Lung microvascular endothelial cell (primary cell): ENCODE measurements around the gene PNPLA1. TPM values are rescaled to one million over a fixed set of nuclear protein-coding genes. Genes with fewer than 3 reads are reported as not detected.
"Not testable (repeated sequence)": the region's sequence is repeated elsewhere in the genome, so short reads cannot be mapped to it uniquely, and the experiment has no call there.

Source experiments
- DNase-seq, 2 donors: peaks; one replicate each; pipeline versions ENCODE4 v3.0.0 to v3.0.0-alpha.2; 2010; ENCODE audit warnings: low read depth in 2 of 2
- total RNA-seq: library from RNA; depleted of rRNA; stranded (reverse); fragments of >200 nt; gene quantifications from 2 replicates; pipeline ENCODE4 v1.2.1, GENCODE V29; 2014

The PNPLA1 gene
- total RNA-seq, 1 donor from 2014 or later: not detected

GRCh38 chr6:36334832-36335459, 65.1 kb downstream of the PNPLA1 start:
- DNase-seq: no peak

DNA sequence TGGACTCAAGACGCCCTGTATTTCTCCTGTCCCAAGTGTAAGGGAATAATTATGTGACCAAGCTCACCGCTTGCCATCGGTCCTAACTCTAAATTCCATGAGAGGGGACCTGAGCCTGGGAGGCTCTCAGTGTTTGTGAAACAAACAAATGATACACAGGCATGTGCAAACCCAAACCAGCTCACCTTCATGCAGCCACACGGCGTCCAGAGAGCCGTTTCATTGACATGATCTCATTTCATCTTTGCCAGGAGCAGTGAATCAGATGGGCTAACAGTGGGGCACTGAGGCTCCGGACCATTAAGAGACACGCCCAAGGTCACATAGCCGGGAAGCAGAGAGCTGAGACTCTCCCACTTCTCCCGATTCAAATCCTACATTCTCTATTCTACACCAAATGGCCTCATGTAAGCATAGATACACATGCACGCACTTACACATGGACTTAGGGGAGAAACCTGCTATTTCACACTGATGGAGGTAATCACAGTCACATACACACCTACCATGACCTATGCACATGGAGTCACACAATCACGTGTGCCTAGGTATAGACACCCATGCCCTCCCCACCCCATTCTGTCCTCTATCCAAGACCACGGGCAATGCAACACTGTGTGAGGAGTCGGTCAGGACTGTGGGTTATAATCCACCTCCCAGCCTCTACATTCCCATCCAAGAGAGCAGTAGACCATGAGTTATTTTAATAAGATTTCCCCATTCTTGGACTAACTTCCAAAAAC, 65.8 kb downstream of the PNPLA1 start:
- DNase-seq: no peak

GRCh38 chr6:36336208-36336710, 66.4 kb downstream of the PNPLA1 start:
- DNase-seq: no peak

GRCh38 chr6:36336779-36337241, 67.0 kb downstream of the PNPLA1 start, which contains the start of gene BNIP5:
BNIP5 (minus strand) TSS chr6:36336888; CDS start chr6:36330690, 6,198 bp downstream.
- no peak for DNase-seq

DNA sequence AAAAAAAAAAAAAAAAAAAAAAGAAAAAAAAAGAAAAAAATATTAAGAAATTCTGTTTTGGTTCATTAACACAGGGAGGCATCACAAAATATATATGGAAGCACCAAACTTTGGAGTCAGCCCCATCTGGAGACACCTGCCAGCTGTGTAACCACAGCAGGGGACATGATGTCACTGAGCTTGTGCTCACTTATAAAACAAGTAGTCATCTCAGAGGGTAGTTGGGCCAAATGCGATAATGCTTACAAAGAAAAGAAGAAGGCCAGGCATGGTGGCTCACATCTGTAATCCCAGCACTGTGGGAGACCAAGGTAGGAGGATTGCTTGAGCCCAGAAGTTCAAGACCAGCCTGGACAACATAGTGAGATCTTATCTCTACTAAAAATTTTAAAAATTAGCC, 68.0 kb downstream of the PNPLA1 start:
- DNase-seq: no peak

DNA sequence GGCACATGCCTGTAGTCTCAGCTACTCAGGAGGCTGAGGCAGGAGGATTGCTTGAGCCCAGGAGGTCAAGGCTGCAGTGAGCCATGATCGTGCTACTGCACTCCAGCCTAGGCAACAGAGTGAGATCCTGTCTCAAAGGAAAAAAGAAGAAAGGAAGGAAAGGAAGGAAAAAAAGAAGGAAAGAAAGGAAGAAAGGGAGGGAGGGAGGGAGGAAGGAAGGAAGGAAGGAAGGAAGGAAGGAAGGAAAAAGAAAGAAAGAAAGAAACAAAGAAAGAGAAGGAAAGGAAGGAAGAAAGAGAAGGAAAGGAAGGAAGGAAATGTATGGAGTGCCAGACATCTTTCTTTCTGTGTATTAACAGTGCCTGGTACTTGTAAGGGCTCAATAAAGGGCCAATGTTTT, 68.4 kb downstream of the PNPLA1 start:
- DNase-seq: not testable (repeated sequence)

GRCh38 chr6:36339146-36339545, 69.3 kb downstream of the PNPLA1 start:
- no peak for DNase-seq

DNA sequence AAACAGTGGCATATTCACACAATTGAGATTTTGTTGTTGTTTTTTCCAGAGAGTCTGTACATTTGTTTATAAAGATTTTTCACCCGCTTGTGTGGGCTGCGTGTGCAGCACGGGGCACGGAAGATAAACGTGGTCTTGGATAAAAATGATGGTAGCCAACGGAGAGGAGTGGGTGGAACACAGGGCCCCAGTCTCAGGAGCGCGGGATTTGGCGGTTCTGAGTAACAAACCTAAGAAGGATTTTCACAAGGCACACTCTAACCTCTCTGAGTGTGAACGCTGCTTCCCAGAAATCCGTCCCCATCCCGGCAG, 70.4 kb downstream of the PNPLA1 start:
- DNase-seq: no peak

DNA sequence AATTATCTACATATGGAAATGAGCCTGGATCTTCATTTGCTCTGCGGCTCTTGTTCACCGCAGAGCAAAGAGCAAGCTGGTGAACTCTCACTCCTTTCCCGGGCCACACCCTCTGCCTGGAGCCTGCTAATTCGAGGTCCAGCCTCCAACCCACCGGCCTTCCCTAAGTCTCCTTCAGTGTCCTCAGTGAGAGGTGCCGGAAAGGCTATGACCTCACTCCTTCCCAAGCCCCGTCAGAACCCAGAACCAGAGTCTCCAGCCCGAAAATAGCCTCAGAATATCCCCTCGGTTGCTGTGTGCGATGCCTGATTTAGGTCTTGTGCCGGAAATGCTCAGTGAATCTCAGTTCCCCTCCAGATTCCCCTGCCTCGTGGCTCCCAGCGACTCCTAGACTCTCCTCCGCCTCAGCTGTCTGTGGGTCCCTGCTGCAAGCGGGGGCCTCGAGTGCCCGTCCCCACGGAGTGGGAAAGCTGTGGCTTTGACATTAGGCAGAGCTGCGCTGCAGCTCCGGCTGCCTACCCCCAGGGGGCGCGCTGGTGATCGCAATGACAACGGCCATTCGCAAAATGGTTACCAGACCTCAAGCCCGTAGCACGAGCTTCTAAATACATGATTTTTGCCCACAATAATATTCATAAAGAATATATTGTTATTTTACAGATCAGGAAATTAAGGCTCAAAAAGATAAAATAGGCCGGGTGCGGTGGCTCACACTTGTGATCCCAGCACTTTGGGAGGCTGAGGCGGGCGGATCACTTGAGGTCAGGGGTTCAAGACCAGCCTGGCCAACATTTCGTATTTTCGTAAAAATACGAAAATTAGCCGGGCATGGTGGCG, 71.0 kb downstream of the PNPLA1 start:
- peak; percentile 70 to 81 for DNase-seq

- no peak for DNase-seq
These were observed 73.3 kb downstream of the PNPLA1 start for GRCh38 chr6:36343109-36343680.

GRCh38 chr6:36345681-36346466, 76.0 kb downstream of the PNPLA1 start:
- DNase-seq: peak in 1 of 2 donors; percentile 33

DNA sequence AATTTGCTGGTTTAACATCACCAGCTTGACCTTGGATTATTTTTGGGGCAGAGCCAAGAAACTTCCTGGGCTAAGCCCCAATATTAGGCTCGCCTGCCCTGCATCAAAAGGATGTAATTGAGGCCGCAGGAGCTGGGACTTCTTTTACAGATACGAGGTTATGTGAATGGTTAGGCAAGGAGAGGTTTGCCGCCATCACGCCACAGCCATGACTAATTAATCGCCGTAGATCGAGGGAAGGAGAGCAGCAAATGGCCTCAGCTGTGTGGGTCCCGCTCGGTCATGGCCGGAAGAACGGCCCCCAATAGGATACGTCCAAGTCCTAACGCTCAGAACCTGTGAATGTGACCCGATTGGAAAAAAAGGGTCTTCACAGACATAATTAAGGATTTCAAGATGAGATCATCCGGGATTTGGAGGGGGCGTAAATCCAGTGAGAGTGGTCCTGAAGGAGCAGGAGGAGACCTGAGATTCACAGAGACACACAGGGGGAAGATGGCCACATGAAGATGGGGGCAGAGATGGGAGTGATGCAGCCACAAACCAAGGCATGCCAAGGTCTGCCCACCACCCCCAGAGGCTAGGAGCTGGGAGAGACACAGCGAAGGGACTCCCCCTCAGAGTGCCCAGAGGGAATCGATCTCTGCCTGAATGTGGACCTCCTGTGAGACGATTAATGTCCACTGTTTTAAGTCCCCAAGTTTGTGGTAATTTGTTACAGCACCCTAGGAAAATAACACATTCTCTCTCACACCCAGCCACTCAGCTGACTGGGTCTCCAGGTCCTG, 76.8 kb downstream of the PNPLA1 start:
- no peak for DNase-seq

DNA sequence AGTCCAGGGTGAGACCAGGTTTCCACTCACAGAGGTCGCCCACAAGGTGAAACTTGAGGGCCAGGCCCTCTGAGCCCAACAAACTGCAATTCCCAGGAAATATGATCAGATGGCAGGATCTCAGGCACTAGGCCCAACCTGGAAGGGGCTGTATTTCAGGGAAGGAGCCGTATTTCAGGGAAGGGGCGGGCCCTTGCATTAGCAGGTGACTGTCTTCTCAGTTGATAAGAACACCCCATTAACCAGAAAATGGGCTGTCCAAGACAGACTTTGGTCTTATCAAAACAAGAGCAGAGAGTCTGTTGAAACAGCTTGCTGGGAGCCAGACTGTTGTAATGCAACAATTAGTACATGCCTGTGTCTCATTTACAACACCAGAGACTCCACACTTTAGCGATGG, 77.8 kb downstream of the PNPLA1 start:
- no peak for DNase-seq

DNA sequence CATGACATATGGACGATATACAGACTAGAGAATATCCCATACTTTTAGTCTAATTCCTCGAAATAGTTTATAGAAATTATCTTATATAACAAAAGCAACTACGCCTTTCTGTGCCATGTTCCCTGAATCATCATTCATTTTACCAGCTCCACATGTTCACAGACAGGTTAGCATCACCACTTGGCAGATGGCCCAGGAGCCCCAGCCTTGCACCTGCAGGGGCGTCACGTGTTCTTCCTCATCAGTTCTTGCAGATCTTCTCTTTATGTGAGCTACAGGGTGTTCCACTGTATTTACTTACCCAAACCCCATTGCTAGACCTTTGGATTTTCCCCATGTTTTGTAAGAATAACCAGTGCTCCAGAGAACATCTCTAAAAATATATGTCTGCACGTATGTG, 79.4 kb downstream of the PNPLA1 start:
- peak in 1 of 2 donors; percentile 24 for DNase-seq

DNA sequence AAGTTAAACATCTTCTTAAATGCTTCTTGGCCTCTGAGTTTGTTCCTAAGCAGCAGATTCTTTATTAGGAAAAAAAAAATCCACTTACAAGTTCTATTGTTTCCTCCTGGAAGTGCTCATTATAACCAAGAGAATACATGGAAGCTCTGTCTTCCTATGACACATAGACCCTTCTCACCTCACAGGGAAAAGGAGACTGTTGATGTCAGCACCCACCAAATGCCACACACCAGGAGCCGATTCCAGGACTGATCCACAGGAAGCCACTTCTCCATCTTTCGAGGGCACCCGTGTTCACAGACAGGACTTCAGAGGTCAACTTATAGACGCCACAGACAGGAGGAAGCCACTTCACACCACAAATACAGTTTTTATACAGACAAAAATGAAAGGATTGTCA, 80.2 kb downstream of the PNPLA1 start:
- peak; percentile 36 to 94 for DNase-seq

DNA sequence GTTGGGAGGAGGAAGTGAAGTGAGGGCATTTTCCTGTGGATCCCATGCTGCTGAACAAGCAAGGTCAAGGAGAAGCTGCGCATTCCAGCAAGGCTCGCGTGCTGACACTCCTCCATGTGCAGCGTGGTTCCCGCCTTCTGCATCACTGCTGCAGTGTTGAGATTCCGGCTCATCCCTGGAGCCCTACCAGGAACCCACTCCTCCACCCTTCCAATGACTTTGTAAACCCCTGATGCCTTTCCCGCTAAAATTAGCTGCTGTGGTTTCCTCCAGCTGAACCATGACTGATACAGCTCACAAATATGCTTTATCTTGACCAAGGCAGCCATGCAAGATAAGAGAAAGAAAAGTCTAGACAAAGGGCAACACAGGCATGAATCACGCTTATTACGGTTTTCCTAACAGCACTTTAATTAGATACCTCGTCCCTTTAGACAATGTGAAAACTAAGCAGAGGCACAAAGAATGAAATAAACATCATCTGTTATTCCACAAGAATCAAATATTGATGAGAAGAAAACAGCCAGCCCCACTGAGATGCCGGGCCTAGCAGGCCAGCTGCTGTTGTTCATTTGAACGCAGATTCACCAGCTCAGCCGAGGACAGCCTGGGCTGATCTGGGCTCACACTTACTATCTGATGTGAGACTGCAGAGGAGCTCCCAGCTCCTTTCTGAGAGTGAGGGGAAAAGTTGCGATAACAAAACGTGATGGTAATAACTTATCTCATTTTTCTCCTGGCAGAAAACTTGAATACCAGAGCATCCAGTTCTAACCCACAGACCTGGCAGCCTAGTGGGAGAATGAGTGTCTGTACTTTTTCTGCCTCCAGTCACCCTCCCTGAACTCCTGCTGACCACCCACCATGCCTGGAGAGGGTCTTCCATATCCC, 81.1 kb downstream of the PNPLA1 start:
- peak; percentile 22 to 93 for DNase-seq

GRCh38 chr6:36352477-36353157, 82.8 kb downstream of the PNPLA1 start:
- DNase-seq: no peak

DNA sequence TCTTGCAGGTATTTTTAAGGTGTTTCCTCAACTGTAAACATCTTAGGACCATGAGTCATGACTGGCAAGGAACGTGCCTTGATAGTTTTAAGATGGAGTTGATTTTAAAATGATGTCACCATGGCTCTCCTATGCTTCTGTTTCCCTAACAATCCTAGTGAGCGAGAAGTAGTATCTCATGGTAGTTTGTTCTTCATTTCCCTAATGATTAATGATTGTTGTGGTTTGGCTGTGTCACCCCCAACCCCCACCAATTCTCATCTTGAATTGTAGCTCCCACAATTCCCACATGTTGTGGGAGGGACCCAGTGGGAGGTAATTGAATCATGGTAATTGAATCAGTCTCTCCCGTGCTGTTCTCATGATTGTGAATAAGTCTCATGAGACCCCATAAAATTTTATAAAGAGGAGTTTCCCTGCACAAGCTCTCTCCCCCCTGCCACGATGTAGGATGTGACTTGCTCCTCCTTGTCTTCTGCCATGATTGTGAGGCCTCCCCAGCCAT, 83.6 kb downstream of the PNPLA1 start:
- peak in 1 of 2 donors; percentile 44 for DNase-seq
